DOHH2 (cell line): ENCODE data around the gene ARHGAP11A.
"Not testable (repeated sequence)": the region's sequence is repeated elsewhere in the genome, so short reads cannot be mapped to it uniquely, and the experiment has no call there.

Experiments used
- EZH2phosphoT487 ChIP-seq: fragments of 200-600 bp; sonication (generic); IDR thresholded peaks from 2 replicates; pipeline ENCODE4 v1.6.1; 2017; ENCODE audit warnings: borderline replicate concordance, mild to moderate bottlenecking, antibody characterized with exemption, low read length, moderate library complexity, mixed read lengths
- TF ChIP-seq, protein P1 (sequence below): fragments of 200-600 bp; sonication (generic); IDR thresholded peaks from one replicate; pipeline ENCODE4 v1.5.1; 2014; ENCODE audit warnings: antibody characterized with exemption, mild to moderate bottlenecking, low read depth, low read length; ENCODE audit not compliant: poor library complexity, severe bottlenecking

DNA sequence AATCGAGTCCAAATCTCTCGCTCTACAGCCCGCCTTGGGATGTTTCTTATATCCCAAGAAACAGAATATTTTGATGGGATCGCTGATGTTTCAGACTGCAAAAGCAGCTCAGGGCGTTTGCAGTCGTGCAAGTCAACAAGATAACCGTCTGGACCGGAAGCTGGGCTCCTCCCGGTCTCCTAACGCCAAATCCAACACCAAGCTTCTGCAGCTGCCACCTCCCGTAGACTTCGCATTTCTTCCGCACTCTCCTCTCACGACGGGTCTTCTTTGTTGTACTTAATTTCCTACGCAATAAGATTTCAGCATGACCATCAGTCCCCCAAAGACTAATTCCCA is 623 bp upstream of the ARHGAP11A start:
- TF ChIP-seq, protein P1, sequence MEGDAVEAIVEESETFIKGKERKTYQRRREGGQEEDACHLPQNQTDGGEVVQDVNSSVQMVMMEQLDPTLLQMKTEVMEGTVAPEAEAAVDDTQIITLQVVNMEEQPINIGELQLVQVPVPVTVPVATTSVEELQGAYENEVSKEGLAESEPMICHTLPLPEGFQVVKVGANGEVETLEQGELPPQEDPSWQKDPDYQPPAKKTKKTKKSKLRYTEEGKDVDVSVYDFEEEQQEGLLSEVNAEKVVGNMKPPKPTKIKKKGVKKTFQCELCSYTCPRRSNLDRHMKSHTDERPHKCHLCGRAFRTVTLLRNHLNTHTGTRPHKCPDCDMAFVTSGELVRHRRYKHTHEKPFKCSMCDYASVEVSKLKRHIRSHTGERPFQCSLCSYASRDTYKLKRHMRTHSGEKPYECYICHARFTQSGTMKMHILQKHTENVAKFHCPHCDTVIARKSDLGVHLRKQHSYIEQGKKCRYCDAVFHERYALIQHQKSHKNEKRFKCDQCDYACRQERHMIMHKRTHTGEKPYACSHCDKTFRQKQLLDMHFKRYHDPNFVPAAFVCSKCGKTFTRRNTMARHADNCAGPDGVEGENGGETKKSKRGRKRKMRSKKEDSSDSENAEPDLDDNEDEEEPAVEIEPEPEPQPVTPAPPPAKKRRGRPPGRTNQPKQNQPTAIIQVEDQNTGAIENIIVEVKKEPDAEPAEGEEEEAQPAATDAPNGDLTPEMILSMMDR, result not testable (repeated sequence)
- not testable (repeated sequence) for TF ChIP-seq EZH2phosphoT487
